GM19324 (cell line): Measurements from ENCODE around the gene SLC6A17.

Experiments
- ATAC-seq: cut with Tn5 transposase; IDR thresholded peaks from one replicate; pipeline ENCODE4 v1.9.1; 2021; ENCODE audit warnings: mild to moderate bottlenecking, moderate library complexity; ENCODE audit not compliant: unreplicated experiment, low FRiP score

The SLC6A17 gene

DNA sequence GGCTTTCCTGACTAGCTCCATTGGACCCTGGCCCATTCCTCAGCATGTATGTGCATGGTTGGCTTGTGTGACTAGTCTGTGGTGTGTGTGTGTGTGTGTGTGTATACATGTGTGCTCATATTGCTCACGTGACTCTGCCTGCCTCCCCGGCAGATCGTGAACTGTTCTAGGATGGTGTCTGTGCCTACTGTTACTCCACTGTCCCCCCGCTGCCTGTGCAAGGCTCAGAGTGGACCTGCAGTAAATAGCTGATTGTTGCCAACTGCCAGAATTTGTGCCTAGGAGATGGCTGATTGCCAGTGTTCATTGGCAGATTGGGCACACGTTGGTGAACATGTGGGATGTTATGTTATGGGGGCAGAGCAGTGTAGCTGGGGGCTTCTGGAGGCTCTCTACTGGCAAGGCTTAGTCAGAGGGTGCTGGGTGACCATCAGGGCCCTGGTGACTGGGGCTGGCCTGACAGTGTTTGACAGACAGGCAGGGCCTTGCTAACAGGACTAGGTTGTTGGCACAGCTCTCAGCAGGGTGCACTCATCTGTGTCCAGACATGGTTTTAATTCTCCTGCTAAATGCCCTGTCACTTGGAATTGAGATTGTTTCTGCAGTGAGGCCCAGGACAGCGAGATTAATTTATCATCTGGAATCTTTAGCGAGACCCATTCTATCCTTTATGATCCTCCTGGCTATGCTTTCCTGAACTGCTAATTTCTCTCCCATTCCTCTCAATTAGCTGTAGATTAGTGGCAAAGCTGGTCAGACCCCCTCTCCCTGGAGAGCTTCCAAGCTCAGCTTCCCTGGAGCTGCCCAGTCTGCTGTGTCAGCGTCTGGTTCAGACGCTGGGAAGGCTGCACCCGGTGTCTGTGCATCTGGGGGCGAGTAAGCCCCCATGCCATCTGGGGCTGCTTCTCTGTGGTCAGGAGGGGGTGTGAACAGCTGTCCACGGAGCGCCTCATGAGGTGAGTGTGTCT lies 20.8 kb downstream of the SLC6A17 start:
- no peak for ATAC-seq

- ATAC-seq, result no peak
These were observed 21.7 kb downstream of the SLC6A17 start for GRCh38 chr1:110172001-110172400.

DNA sequence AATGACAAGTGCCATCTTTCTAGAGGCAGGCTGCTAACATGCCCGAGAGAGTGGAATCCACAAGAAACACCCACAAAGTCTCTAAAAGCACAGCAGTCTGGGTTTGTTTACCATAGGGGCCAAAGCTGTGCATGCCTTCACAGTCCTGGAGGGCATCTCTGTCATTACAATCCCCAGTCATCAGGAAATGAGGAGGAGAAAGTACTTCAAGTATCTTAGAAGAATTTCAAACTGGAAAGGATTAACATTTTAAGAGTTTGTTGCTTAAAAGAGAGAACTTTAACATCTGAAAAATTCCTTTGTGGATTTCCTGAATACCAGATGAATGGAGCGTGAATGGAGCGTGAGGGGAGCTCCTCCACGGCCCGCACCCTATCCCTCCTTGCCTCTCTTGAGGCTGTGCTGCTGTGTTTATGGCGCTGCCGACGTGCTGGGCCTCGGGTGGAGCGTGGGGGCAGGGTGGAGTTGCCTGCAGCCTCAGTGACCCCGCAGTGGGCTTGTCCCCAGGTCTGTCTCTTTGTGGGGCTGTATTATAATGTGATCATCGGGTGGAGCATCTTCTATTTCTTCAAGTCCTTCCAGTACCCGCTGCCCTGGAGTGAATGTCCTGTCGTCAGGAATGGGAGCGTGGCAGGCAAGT lies 23.3 kb downstream of the SLC6A17 start:
- ATAC-seq, result no peak

GRCh38 chr1:110174961-110175360 lies 24.7 kb downstream of the SLC6A17 start:
- ATAC-seq, result no peak

DNA sequence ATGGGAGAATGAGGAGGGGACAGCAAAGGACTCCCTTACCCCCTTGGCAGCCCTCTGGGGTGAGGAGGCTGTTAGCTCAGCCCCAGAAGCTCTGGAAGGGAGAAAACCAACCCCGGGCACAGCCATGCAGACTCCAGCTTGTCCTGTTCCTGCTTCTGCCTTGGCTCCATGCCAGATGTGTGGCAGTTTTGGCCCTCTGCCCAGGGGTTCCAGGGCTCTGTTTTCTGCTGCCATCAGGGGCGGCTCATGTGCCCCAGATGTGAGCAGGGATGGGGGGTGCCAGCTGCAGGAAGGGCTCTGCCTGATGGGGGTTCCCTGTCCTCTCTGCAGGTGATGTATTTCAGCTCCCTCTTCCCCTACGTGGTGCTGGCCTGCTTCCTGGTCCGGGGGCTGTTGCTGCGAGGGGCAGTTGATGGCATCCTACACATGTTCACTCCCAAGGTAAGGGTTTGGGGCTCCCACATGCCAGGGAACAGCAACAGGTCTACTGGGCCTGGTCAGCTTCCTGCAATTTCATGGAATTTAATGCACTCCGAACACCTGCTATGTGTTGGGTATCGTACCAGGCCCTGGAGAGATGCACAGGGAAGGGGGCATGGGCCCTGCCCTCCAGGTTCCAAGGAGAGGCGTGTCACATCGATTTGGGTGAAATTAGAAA lies 26.1 kb downstream of the SLC6A17 start:
- ATAC-seq, result no peak

DNA sequence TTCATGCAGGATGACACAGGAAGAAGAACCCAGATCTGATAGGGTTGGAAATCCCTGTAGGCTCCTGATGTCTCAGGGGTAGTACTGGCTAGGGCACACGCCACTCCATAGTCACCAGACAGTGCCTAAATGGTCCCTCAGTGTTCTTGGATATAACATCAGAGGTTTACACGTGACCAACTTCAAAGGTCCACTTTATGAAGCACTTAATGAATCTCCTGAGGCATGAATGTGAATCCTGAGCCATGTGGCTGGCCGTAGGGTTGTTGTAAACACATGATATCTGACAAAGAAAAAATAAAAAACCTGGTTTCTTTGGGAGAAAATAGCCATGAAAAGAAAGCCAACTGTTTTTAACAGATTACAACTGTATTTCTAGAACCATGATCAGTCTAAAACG lies 27.5 kb downstream of the SLC6A17 start:
- no peak for ATAC-seq

- ATAC-seq, result no peak
These were observed 33.4 kb downstream of the SLC6A17 start for GRCh38 chr1:110183642-110184167.

DNA sequence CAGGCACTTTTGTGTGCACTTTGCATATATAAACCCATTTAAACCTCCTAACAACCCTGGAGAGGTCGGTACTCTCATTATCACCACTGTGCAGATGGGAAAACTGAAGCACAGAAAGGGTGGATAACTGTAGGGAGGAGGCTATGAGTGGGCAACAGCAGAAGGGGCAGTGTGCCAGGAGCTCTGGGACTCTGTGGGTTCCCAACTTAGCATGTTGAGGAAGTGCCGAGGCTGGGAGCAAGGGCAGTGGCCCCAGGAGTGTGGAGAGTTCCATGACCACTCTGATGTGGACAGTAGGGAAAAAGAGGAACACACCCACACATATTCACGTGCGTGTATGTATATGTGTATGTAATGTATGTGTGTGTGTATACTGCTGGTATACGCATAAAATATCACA lies 34.2 kb downstream of the SLC6A17 start:
- ATAC-seq, result no peak

DNA sequence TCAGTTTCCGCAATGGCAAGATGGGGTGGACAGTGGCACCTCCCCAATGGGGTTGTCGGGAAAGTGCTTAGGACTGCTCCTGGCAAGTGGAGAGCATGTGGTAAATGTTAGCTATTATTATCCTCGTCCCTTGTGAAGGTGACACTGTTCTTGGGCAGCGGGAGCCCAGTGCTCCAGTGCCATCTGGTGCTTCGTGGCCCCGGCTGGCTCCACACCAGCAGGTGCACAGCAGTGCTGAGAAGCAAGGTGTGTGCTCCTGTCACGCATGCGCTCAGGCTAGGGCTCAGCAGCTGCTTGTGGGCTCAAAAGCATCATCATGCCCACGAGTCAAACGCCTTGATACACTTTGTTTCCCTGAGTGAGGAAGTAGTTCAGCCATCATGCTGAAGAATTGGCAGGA lies 34.9 kb downstream of the SLC6A17 start:
- no peak for ATAC-seq

DNA sequence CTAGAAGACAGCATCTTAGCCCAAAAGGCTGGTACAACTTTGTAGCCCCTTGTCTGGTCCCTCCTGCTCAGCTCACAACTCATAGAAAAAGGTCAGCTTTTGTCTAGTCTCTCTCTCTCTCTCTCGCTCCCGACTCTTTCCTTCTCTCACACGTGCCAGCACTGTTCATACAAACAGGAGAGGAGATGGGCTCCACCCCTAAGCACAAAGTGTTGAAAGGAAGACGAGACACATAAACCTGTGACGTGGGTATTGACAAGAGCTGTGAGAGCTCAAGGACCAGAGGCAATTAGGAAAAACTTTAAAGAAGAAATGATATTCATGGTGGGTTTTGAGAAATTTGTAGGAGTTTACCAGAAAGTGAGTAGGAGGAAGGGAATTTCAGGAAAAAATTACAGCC lies 36.3 kb downstream of the SLC6A17 start:
- ATAC-seq, result no peak

- no peak for ATAC-seq
These were observed 37.0 kb downstream of the SLC6A17 start for GRCh38 chr1:110187139-110187890.

GRCh38 chr1:110188035-110188618 lies 37.8 kb downstream of the SLC6A17 start:
- ATAC-seq, result no peak

DNA sequence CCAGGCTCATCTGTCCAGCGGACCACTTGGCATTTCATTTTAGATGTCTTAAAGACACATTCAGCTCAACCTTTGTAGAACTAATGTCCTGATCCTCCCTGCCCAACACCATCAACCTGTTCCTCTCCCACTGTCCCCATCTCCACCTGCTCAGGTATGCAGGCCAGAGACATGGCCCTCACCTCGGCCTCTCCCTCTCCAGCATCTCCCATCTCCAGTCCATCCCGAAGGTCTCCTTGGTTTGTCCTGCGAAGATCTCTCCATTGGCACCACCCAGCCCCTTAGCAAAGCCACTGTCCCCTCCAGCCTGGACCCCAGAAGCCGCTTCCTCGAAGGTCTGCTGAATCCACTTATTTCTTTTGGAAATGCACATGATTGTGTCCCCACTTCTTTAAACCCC lies 38.9 kb downstream of the SLC6A17 start:
- ATAC-seq, result no peak

DNA sequence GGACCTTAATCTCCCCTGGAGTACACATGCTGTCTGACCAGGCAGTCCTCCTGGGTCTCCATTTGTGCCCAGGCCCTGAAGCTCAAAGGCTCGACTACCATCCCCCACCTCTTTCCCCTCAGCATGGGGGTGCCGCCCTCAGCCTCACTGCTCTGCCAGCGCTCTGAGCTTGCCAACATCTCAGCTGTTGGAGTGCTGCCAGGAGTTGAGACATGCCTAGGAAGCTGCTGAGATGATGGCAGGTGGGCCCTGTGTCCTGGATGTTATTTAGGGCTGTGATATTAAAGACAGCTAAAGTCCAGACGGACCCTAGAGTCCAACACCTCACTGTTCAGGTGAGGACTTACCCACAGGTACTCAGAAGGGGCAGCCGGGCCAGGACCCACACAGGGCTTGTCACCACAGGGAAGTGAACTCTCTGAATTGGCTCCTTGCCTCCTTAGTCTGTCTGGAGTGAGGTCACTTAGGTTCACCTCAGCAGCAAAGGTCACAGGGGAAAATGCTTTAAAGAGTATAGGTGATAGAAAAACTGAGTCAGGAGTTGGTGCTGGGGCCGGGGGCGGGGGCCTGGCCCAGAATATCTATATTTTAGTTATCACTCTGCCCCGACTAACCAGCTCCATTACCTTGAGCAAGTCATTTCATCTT lies 40.1 kb downstream of the SLC6A17 start:
- ATAC-seq, result no peak

DNA sequence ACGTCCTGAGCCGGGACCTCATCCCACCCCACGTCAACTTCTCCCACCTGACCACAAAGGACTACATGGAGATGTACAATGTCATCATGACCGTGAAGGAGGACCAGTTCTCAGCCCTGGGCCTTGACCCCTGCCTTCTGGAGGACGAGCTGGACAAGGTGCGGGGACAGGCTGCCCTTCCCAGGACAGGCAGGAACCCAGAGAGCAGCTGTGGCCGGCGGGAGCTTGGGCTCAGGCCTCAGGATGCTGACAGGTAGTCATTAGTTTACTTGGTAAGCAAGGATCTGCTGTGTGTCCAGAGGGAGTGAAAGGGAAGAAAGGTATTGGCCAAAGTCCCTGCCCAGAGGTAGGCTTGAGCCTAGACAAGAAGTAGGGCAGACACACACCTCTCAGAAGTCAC lies 42.2 kb downstream of the SLC6A17 start:
- ATAC-seq, result no peak

DNA sequence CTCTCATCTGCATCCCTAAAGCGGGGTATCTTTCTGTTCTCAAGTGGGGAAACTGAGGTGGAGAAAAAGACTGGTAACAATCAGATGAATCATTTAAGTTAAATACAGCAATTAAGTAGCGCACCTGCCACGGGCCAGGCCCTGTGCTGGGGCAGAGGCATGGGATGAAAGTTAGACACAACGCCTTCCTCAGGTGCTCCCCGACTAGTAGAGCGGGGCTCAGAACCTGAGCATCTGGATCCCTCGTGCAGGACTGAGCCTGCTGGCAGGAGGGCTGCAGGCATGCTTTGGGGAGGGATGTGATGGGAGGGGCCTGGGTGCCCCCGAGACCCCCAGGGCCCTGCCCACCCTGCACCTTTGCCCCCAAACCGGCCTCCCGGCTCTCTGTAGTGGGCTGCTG lies 44.9 kb downstream of the SLC6A17 start:
- no peak for ATAC-seq

- no peak for ATAC-seq
These were observed 46.8 kb downstream of the SLC6A17 start for GRCh38 chr1:110196917-110197765.

GRCh38 chr1:110197905-110198629 lies 47.8 kb downstream of the SLC6A17 start:
- no peak for ATAC-seq
